Inflammatory macrophage treated with lipopolysaccharide for 4 hours (primary cell): ENCODE results near the gene TM6SF1.
"Not testable (repeated sequence)": the region's sequence is repeated elsewhere in the genome, so short reads cannot be mapped to it uniquely, and the experiment has no call there.

Experiments used
- DNase-seq: peaks from one replicate; pipeline ENCODE4 v3.0.0-alpha.2; 2020

Gene TM6SF1

DNA sequence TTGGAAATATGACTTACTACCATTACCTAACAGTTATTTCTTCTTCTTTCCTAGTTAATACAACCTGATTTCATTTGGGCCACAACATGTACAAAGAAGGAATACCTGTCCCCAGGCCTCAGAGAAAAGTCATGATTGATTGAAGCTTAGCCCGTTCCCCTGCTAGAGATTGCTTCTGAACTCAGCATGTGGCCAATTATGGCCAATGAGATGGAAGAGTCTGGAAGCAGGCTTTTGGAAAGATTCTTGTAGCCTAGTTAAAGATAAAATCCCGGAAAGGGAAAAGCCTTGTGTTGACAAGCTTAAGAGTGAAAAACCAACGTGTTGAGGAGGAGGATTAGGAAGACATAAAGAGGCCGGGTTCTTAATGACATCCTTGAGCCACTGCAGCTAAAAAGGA is 17.0 kb upstream of the TM6SF1 start:
- DNase-seq = no peak

DNA sequence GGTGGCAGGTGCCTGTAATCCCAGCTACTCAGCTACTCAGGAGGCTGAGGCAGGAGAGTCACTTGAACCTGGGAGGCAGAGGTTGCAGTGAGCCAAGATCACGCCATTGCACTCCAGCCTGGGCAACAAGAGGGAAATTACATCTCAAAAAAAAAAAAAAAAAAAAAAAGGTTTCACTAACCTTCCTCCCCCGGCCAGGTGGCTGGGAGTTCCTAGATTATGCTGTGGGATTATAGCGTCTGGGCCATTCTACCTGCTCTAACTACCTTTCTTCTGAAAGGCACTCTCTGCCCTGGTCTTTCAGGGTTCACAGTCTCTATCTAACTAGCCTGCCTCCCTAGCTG is 15.5 kb upstream of the TM6SF1 start:
- not testable (repeated sequence) for DNase-seq

DNA sequence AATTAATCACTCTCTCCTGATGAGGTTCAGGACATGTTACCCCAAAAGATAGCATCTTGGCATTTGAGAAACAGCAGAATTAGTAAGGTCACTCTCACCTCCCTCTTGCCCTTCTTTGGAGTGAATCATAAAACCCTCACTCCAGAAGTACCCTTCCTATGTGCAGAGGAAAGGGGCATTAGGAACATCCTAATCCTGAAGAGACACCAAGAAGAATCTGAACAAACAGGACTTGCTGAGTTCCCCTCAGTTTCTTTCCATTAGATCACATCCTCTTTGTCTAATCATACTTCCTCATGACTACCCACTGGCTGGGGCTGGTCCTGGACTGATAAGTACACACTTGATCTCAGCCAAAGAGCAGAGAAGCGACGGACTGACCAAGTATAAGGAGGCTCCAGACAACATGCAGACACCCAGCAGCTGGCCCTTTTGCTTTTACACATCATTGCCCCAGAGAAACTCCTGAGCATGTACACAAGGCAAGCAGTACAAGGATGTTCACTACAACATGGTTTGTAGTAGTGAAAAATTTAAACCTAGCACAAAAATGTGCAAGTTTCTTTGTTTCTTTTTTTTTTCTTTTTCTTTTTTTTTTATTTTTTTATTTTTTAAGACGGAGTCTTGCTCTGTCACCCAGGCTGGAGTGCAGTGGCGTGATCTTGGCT is 15.0 kb upstream of the TM6SF1 start:
- peak; percentile 90 for DNase-seq

- DNase-seq = no peak
Observed at GRCh38 chr15:83094583-83094982, 12.9 kb upstream of the TM6SF1 start.

GRCh38 chr15:83098079-83098478 is 9.4 kb upstream of the TM6SF1 start:
- DNase-seq = no peak

DNA sequence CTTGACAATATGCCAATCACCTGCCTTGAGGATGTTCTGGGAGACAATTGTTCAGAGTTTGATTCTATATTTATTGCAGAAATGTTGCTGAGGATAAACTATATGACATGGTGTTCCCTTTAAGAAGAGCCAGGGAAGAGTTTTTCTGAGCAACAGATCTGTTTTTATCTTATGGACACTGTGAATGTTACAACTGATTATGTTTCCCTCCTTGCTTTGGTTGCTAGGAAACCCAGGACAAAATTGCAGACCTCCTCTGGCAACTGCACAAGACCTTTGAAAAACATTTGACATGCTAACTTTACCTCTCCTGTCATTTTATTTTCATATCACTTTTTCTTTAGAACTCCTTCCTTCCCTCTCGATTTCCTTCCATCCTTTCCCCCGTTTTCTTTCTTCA is 8.2 kb upstream of the TM6SF1 start:
- DNase-seq = no peak

DNA sequence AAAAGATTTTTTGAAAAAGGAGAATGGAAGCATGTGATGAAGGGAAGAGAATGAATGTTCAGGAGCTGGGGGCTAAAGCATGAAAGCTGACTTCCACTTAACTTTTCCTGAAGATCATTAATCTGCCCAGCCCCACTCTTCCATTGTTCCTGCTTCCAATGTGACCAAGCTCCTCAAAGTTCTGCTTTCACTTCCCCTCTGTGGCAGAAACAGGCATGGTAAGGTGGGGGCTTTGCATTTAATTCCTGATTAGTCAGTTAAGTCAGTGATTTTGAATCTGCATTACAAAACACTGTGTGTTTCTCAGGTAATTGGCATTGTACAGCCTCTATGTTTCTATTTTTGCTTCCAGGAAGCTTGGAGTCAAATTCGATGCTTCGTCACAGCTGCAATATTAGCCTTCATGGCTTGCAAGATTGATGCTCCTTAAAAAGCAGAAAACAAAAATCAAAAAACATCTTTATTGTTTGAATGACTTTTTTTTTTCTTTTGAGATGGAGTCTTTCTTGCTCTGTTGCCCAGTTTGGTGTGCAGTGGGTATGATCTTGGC is 7.3 kb upstream of the TM6SF1 start:
- DNase-seq = peak; percentile 74

DNA sequence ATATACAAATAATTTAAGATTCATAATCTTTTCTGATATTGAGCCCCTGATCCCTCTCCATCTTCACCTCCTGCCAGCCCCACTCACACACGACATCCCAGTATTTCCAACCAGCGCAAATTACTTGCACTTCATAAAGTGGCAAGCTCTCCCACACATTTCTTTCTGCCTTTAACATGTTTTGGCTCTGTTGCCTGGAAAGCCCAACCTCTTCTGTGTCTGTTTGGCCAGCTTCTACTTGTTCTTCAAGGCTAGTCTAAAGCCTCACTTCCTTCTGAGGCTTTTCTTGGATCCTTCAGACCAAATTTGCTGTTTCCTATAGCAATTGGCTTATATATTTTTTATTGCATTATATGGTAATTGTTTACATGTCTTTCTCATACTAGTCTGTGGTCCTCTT is 5.1 kb upstream of the TM6SF1 start:
- no peak for DNase-seq

GRCh38 chr15:83104141-83104540 is 3.3 kb upstream of the TM6SF1 start:
- no peak for DNase-seq

- peak; percentile 21 for DNase-seq
Observed at GRCh38 chr15:83105440-83105839, 2.0 kb upstream of the TM6SF1 start.

DNA sequence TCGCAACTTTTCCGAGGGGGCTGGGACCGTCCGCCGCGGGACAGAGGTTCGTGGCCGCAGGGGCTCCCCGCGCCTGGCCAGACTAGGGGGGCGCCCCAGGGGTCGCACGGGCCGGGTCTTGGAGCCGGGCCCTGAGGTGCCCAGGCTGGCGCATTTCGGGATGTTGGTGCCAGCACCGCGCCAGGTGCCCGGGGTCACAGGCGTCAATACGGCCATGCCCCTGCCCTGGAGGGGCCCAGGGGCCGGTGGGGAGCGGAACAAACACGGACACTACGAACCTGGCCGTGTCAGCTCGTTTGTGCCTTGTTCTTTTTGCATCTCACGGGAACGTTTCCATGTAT is 366 bp downstream of the TM6SF1 start:
- DNase-seq = no peak

DNA sequence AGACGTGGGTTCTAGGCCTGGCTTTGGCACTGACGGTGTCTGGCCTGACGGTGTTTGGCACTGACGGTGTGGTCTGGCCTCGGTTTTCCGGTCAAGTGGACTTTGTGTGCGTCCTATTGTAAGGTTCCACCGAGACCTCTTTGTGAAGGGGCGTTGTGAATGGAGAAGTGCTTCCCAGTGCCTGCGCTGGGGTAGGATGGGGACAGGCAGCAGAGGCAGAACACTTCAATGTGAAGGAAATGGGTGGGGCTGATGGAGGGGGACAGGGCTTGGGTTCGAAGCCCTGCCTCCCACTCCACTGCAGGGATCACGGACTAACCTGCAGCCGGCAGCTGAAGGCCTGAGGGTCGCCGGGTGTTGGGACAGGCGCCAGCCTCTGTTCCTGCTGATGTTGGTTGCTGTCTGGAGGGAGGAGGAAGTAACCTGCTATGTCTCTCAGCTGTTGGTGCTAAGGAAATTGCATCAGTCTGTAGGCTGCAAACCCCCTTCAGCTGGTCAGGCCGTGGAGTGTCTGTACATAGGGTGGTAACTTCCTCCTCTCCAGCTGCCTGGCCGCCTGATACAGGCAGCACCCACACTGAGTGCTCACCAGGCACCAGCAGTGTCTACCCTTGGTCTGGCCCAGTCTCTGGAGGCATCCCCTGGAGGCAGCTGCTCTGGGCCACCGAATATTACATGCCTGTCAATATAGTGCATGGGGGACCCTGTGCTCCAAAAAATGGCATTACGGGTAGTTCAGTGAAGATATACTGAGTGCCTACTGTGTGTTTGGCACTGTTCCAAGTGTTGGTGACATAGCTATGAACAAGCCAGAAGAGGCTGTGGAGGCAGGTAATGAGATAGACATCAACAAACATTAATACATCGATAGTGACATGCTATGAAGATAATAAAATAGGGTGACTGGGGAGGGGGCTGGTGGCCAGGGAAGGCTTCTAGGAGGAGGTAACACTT is 1.1 kb downstream of the TM6SF1 start:
- peak; percentile 97 for DNase-seq

DNA sequence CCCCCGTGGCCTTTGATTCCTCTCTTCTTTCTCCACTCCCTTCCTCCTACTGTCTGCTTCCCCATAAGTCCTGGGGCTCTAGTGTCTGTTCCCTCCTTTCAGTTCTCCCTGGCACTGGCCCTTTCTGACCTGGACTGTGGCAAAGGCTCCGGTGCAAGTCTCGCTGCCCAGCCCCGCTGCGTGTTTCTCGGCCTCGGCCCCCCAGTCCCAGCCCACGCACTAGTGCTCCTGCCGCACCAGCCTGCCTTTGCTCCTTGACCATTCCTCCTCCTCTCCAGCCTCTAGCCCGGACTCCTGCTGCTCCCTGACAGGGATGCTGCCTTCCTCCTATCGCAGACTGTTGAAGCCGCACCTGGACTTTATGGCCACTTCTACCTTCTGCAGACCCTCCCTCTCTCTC is 2.1 kb downstream of the TM6SF1 start:
- DNase-seq = peak; percentile 38

DNA sequence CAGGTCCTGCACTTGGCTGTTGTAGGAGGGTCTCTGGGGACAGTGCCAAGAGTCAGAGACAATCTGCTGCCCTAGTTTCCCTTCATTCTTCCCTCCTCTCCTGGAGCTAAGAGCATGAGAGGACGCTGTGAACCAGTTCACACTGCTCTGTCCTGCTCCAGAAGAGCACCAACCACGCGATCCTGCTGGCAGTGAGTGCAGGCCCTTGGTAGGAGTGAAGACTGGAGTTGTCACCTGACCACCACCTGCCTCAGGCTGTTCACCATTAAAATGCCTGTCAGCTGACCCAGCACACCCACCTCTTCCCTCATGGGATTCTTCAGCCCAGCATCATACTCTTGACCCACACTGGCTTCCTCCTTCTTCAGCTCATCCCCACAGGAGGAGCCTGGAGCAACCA is 2.9 kb downstream of the TM6SF1 start:
- DNase-seq = peak; percentile 58

DNA sequence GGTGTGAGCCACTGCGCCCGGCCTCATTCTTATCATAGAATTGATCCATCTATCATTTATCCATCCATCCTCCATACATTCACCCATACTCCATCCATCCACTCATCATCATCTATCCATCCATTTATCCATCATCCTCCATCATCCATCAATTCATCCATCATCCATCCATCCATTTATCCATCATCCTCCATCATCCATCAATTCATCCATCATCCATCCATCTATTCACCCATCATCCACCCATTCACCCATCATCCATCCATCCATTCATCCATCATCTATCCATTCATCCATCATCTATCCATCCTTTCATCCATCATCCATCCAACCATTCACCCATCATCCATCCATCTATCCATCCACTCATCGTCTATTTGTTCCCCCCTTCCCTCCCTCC is 3.7 kb downstream of the TM6SF1 start:
- no peak for DNase-seq

GRCh38 chr15:83112233-83112955 is 4.9 kb downstream of the TM6SF1 start:
- DNase-seq = no peak

DNA sequence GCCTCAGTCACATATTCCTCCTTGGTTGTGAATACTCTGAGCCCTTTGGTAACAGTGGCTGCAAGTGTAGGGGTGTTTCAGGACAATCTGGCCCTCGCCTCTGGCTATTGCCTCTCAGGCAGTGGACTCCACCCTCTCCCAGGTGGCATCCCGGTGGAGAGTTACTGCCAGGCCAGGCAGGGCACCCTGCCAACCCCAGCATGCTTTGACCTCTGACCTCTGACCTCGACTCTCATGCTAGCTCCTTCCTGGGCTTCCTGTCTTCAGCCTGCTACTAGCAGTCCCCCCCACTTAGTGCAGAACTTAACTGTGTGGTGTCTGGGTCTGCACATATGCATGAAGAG is 5.5 kb downstream of the TM6SF1 start:
- DNase-seq = no peak

GRCh38 chr15:83113881-83114674 is 6.6 kb downstream of the TM6SF1 start:
- peak; percentile 69 for DNase-seq

GRCh38 chr15:83114856-83115255 is 7.4 kb downstream of the TM6SF1 start:
- no peak for DNase-seq

DNA sequence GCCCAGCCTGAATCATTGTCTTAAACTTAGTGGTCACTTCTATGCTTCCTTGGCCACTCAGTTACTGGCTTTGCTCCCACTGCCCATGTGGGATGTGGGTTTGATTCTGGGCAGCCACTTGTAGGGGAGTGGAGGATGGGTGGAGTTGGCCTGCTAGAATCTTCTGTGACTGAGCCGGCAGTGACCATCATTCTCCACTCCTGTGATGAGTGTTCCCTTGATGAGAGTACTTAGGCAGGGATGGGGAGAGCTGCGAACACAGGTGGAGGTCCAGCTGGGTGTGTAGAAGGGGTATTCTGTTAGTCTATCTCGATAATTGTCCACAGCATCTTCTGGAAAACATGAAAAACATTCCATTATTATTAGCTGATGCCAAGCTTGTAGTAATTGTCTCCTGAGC is 8.0 kb downstream of the TM6SF1 start:
- DNase-seq = no peak

GRCh38 chr15:83115831-83116565 is 8.6 kb downstream of the TM6SF1 start:
- DNase-seq = no peak

GRCh38 chr15:83118291-83118827 is 10.9 kb downstream of the TM6SF1 start:
- no peak for DNase-seq
